ENCODE results near the gene MLLT3. TPM values are rescaled to one million over a fixed set of nuclear protein-coding genes. Genes with fewer than 3 reads are reported as not detected.
A peak's percentile ranks its signal among the peaks of the same experiment; 100 is the strongest.

Gene MLLT3
- total RNA-seq, 1 donor from 2014 or later: 35.1 TPM

GRCh38 chr9:20320921-20321320, 301.4 kb downstream of the MLLT3 start:
- Mint-ChIP-seq H3K4me3 (ENCODE audit: unreplicated experiment) (no peak overlapping the region), H3K27me3 (ENCODE audit: low read depth, unreplicated experiment) (no peaks in the 10 kb centered on the region), H3K4me1 (ENCODE audit: low read depth, unreplicated experiment) (peaks cover 14% of the 10 kb centered on the region), H3K9me3 (ENCODE audit: unreplicated experiment) (peaks cover 2% of the 10 kb centered on the region), H3K27ac (ENCODE audit: unreplicated experiment) (no peak overlapping the region), H3K36me3 (ENCODE audit: low read depth, unreplicated experiment) (no peaks in the 10 kb centered on the region)
- no peak overlapping the region for H3K4me3 ChIP-seq (ENCODE audit: insufficient read depth, low read depth, low read length)
- H3K27me3 ChIP-seq (ENCODE audit: insufficient read depth, low read length): no peaks in the 10 kb centered on the region
- no peak overlapping the region for H2AFZ ChIP-seq (ENCODE audit: low read depth, low read length)
- FAIRE-seq: no peak
- no peaks in the 10 kb centered on the region for H3K36me3 ChIP-seq (ENCODE audit: insufficient read depth, low read length)
- TF ChIP-seq CTCF (IDR thresholded peaks at IDR 0.05; ENCODE audit: insufficient read depth, low read depth, low read length): no peak
- TF ChIP-seq EZH2 (IDR thresholded peaks at IDR 0.05; ENCODE audit: insufficient read depth, low read length): no peak
- no peaks in the 10 kb centered on the region for H3K79me2 ChIP-seq (ENCODE audit: insufficient read depth, low read length)
- no peaks in the 10 kb centered on the region for H3K9me3 ChIP-seq (ENCODE audit: insufficient read depth, low read depth, low read length)
- H3K4me1 ChIP-seq (ENCODE audit: insufficient read depth, low read length): peaks cover 21% of the 10 kb centered on the region
- H4K20me1 ChIP-seq (ENCODE audit: insufficient read depth, low read length): no peaks in the 10 kb centered on the region
- H3K27ac ChIP-seq (ENCODE audit: low read depth, low read length): no peak overlapping the region
- H3K9ac ChIP-seq (ENCODE audit: low read length): no peak overlapping the region
- no peak for DNase-seq (ENCODE audit: low read depth)
- no peak overlapping the region for H3K4me2 ChIP-seq (ENCODE audit: low read length)

GRCh38 chr9:20319641-20320337, 302.5 kb downstream of the MLLT3 start:
- Mint-ChIP-seq H3K4me1 (ENCODE audit: low read depth, unreplicated experiment) (peaks cover 16% of the 10 kb centered on the region), H3K36me3 (ENCODE audit: low read depth, unreplicated experiment) (no peaks in the 10 kb centered on the region), H3K4me3 (ENCODE audit: unreplicated experiment) (no peak overlapping the region), H3K9me3 (ENCODE audit: unreplicated experiment) (peaks cover 3% of the 10 kb centered on the region), H3K27ac (ENCODE audit: unreplicated experiment) (no peak overlapping the region), H3K27me3 (ENCODE audit: low read depth, unreplicated experiment) (no peaks in the 10 kb centered on the region)
- peak overlapping the region; percentile 23 for H3K27ac ChIP-seq (ENCODE audit: low read depth, low read length)
- no peaks in the 10 kb centered on the region for H3K27me3 ChIP-seq (ENCODE audit: insufficient read depth, low read length)
- H3K79me2 ChIP-seq (ENCODE audit: insufficient read depth, low read length): no peaks in the 10 kb centered on the region
- no peaks in the 10 kb centered on the region for H3K9me3 ChIP-seq (ENCODE audit: insufficient read depth, low read depth, low read length)
- TF ChIP-seq CTCF (IDR thresholded peaks at IDR 0.05; ENCODE audit: insufficient read depth, low read depth, low read length) (no peak), EZH2 (IDR thresholded peaks at IDR 0.05; ENCODE audit: insufficient read depth, low read length) (no peak)
- no peak overlapping the region for H3K9ac ChIP-seq (ENCODE audit: low read length)
- FAIRE-seq: peak; percentile 45
- no peak overlapping the region for H3K4me3 ChIP-seq (ENCODE audit: insufficient read depth, low read depth, low read length)
- no peaks in the 10 kb centered on the region for H4K20me1 ChIP-seq (ENCODE audit: insufficient read depth, low read length)
- no peaks in the 10 kb centered on the region for H3K36me3 ChIP-seq (ENCODE audit: insufficient read depth, low read length)
- peaks cover 22% of the 10 kb centered on the region for H3K4me1 ChIP-seq (ENCODE audit: insufficient read depth, low read length)
- H3K4me2 ChIP-seq (ENCODE audit: low read length): peak overlapping the region; percentile 26
- DNase-seq (ENCODE audit: low read depth): peak; percentile 94
- H2AFZ ChIP-seq (ENCODE audit: low read depth, low read length): no peak overlapping the region

DNA sequence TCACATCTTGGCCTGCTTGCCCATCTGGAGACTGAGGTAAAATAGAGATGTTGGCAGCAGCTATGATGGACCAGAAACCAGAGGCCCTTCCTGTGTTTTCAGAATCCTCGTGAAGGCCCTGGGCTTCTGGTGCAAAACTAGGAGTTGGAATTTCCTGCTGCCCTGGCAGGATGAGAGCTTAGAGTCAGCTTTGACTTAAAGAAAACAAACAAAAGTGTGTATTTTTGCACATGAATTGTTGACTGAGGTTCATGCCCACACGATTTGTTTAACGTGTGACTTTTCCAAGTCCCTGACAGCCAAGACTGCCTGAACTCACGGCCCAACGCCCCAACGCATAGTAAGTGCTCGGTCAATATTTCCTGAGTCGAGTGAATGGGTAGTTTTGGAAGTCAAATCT, 303.1 kb downstream of the MLLT3 start:
- no peaks in the 10 kb centered on the region for H3K27me3 Mint-ChIP-seq (ENCODE audit: low read depth, unreplicated experiment)
- no peak for TF ChIP-seq CTCF (IDR thresholded peaks at IDR 0.05; ENCODE audit: insufficient read depth, low read depth, low read length)
- TF ChIP-seq EZH2 (IDR thresholded peaks at IDR 0.05; ENCODE audit: insufficient read depth, low read length): no peak
- H3K9me3 ChIP-seq (ENCODE audit: insufficient read depth, low read depth, low read length): no peaks in the 10 kb centered on the region
- H3K27me3 ChIP-seq (ENCODE audit: insufficient read depth, low read length): no peaks in the 10 kb centered on the region
- FAIRE-seq: no peak
- no peak for DNase-seq (ENCODE audit: low read depth)
- no peak overlapping the region for H3K9ac ChIP-seq (ENCODE audit: low read length)
- no peak overlapping the region for H2AFZ ChIP-seq (ENCODE audit: low read depth, low read length)
- H3K4me3 Mint-ChIP-seq (ENCODE audit: unreplicated experiment): no peak overlapping the region
- H3K27ac ChIP-seq (ENCODE audit: low read depth, low read length): peak overlapping the region; percentile 16
- H3K27ac Mint-ChIP-seq (ENCODE audit: unreplicated experiment): peak overlapping the region; percentile 7
- H3K4me2 ChIP-seq (ENCODE audit: low read length): peak overlapping the region; percentile 26
- no peak overlapping the region for H3K4me3 ChIP-seq (ENCODE audit: insufficient read depth, low read depth, low read length)
- no peaks in the 10 kb centered on the region for H3K36me3 ChIP-seq (ENCODE audit: insufficient read depth, low read length)
- peaks cover 3% of the 10 kb centered on the region for H3K9me3 Mint-ChIP-seq (ENCODE audit: unreplicated experiment)
- no peaks in the 10 kb centered on the region for H4K20me1 ChIP-seq (ENCODE audit: insufficient read depth, low read length)
- peaks cover 22% of the 10 kb centered on the region for H3K4me1 ChIP-seq (ENCODE audit: insufficient read depth, low read length)
- peaks cover 16% of the 10 kb centered on the region for H3K4me1 Mint-ChIP-seq (ENCODE audit: low read depth, unreplicated experiment)
- no peaks in the 10 kb centered on the region for H3K36me3 Mint-ChIP-seq (ENCODE audit: low read depth, unreplicated experiment)
- no peaks in the 10 kb centered on the region for H3K79me2 ChIP-seq (ENCODE audit: insufficient read depth, low read length)
